ENCODE measurements around the gene APLNR. TPM values are rescaled to one million over a fixed set of nuclear protein-coding genes. Genes with fewer than 3 reads are reported as not detected.

APLNR gene
- total and polyA plus RNA-seq, 2 donors (not counting 3 experiments of a cell fraction or from before 2014, with no cell fraction given), result 0.04 to 0.38 TPM

GRCh38 chr11:57230316-57230715 lies 6.7 kb downstream of the APLNR start:
- no peak overlapping the region for H3K27ac ChIP-seq (ENCODE audit: insufficient read depth, low read depth, low read length)
- BruUV-seq (replicated peaks), result no TSS peak
- H2AFZ ChIP-seq (ENCODE audit: low read depth, low read length), result no peak overlapping the region
- H3K4me2 ChIP-seq (ENCODE audit: insufficient read depth, low read length), result no peak overlapping the region
- FAIRE-seq (no peak), DNase-seq (ENCODE audit: low read depth, low spot score) (no peak)
- no peak overlapping the region for H3K9ac ChIP-seq (replicated peaks; ENCODE audit: extremely low read depth, insufficient read depth, low read length)
- H3K36me3 ChIP-seq (ENCODE audit: control insufficient read depth in 2 of 2, extremely low read depth in 1 of 2, insufficient read depth in 2 of 2, low read length in 2 of 2), result no peaks in the 10 kb centered on the region
- no peaks in the 10 kb centered on the region for H3K4me1 ChIP-seq (ENCODE audit: control insufficient read depth, extremely low read depth, insufficient read depth, low read length)
- dilution Hi-C loops (cut with MboI; ENCODE audit: extremely low pct_ligation_motif_present, low sequenced_read_pairs), result no loop called here
- no peak overlapping the region for H3K4me3 ChIP-seq (replicated peaks in 1 of 3; ENCODE audit: insufficient read depth in 1 of 3, low read depth in 1 of 3, low read length in 3 of 3)
- TF ChIP-seq MYC (IDR thresholded peaks at IDR 0.05; ENCODE audit: low read depth, low read length) (no peak), GATA2 (IDR thresholded peaks at IDR 0.05; ENCODE audit: insufficient read depth, insufficient read length, low read depth, low read length) (no peak), FOS (IDR thresholded peaks at IDR 0.05; ENCODE audit: borderline replicate concordance, insufficient read depth, low read length) (no peak), POLR2A (IDR thresholded peaks at IDR 0.05; ENCODE audit: low read depth, low read length) (no peak), JUN (IDR thresholded peaks at IDR 0.05; ENCODE audit: borderline replicate concordance, insufficient read depth, insufficient read length, low read depth) (no peak), MAX (IDR thresholded peaks at IDR 0.05; ENCODE audit: insufficient read depth, insufficient read length) (no peak), POLR2AphosphoS5 (IDR thresholded peaks at IDR 0.05; ENCODE audit: insufficient read depth, low read depth, low read length) (no peak), CTCF (IDR thresholded peaks at IDR 0.05; ENCODE audit: extremely low read depth in 1 of 2, insufficient read depth in 1 of 2, low read depth in 1 of 2, low read length in 2 of 2) (no peak), EZH2 (IDR thresholded peaks at IDR 0.05; ENCODE audit: borderline replicate concordance, low read depth, low read length, severe bottlenecking) (no peak)
- peaks cover 34 to 36% of the 10 kb centered on the region in 2 experiments for H3K27me3 ChIP-seq (ENCODE audit: control insufficient read depth in 2 of 2, insufficient read depth in 2 of 2, low read length in 2 of 2)
- no peaks in the 10 kb centered on the region for H3K9me1 ChIP-seq (replicated peaks; ENCODE audit: control insufficient read depth, extremely low read depth, insufficient read depth, low read length)
- H3K79me2 ChIP-seq (ENCODE audit: control insufficient read depth, insufficient read depth, low read length), result no peaks in the 10 kb centered on the region
- ChIA-PET POLR2A (no interaction called here), CTCF (interaction anchor here (1.0 kb wide), 2 partner anchors 10 to 19 kb away, joined by 3 read pairs; no protein-coding TSS in a partner anchor)
- no peaks in the 10 kb centered on the region for H3K9me3 ChIP-seq (replicated peaks; ENCODE audit: control insufficient read depth, insufficient read depth, low read length)
- intact Hi-C loops (cut with micrococcal nuclease), result no loop called here
- no peaks in the 10 kb centered on the region for H4K20me1 ChIP-seq (replicated peaks; ENCODE audit: control insufficient read depth, extremely low read depth, insufficient read depth, low read length)
